Loucy (cell line): ENCODE results near the gene PLA2G2F.

Experiments
- EZH2phosphoT487 ChIP-seq: fragments of 200-600 bp; IDR thresholded peaks from 2 replicates; pipeline ENCODE4 v1.6.1; 2018; ENCODE audit warnings: antibody characterized with exemption, mild to moderate bottlenecking, moderate library complexity, borderline replicate concordance
- TF ChIP-seq, protein P1 (sequence below): fragments of 200-600 bp; sonication (generic); conservative IDR thresholded peaks from 2 replicates; pipeline ENCODE4 v1.5.1; 2014; ENCODE audit warnings: mild to moderate bottlenecking, antibody characterized with exemption, low read length

DNA sequence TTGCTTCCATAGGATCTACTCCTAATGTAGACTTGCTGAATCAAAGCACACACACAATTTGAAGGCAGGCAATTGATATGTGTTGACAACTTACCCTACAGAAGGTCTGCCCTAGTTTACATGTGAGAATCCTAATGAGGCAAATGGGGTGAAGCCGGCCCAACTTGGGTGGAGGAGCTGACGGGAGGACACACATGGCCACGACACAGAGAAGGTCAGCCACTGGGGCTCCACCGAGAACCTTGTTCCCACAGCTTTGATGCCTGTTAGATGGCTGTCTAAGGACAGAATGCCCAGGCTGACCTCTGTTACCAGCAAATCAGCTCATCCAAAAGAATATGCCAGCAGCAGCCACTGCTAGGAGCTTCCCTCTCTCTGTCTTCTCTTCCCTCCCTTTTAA lies 18.3 kb upstream of the PLA2G2F start:
- no peak for TF ChIP-seq EZH2phosphoT487
- TF ChIP-seq, protein P1, sequence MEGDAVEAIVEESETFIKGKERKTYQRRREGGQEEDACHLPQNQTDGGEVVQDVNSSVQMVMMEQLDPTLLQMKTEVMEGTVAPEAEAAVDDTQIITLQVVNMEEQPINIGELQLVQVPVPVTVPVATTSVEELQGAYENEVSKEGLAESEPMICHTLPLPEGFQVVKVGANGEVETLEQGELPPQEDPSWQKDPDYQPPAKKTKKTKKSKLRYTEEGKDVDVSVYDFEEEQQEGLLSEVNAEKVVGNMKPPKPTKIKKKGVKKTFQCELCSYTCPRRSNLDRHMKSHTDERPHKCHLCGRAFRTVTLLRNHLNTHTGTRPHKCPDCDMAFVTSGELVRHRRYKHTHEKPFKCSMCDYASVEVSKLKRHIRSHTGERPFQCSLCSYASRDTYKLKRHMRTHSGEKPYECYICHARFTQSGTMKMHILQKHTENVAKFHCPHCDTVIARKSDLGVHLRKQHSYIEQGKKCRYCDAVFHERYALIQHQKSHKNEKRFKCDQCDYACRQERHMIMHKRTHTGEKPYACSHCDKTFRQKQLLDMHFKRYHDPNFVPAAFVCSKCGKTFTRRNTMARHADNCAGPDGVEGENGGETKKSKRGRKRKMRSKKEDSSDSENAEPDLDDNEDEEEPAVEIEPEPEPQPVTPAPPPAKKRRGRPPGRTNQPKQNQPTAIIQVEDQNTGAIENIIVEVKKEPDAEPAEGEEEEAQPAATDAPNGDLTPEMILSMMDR: no peak
